NCI-H187 treated with DMSO at 0.1 percent for 48 hours (cell line): ENCODE results near the gene TMEM130.
"Not testable (repeated sequence)": the region's sequence is repeated elsewhere in the genome, so short reads cannot be mapped to it uniquely, and the experiment has no call there.

ENCODE experiments used
- DNase-seq: peaks from one replicate; lab custom pipeline; 2025; lab: John Stamatoyannopoulos, UW

TMEM130 gene

GRCh38 chr7:98877692-98878364 lies 8.0 kb upstream of the TMEM130 start:
- DNase-seq = no peak

- DNase-seq = no peak
Measured at GRCh38 chr7:98877146-98877545, 7.3 kb upstream of the TMEM130 start.

GRCh38 chr7:98875501-98875900 lies 5.7 kb upstream of the TMEM130 start:
- DNase-seq = no peak

GRCh38 chr7:98874942-98875341 lies 5.1 kb upstream of the TMEM130 start:
- DNase-seq = no peak

- not testable (repeated sequence) for DNase-seq
Measured at GRCh38 chr7:98873610-98874009, 3.8 kb upstream of the TMEM130 start.

- no peak for DNase-seq
Measured at GRCh38 chr7:98872328-98872924, 2.6 kb upstream of the TMEM130 start.

- no peak for DNase-seq
Measured at GRCh38 chr7:98870807-98871491, 1.1 kb upstream of the TMEM130 start.

- DNase-seq = no peak
Measured at GRCh38 chr7:98870121-98870651, 372 bp upstream of the TMEM130 start.

GRCh38 chr7:98869027-98869596 lies 702 bp downstream of the TMEM130 start:
- DNase-seq = no peak

GRCh38 chr7:98868450-98868849 lies 1.4 kb downstream of the TMEM130 start:
- no peak for DNase-seq

- DNase-seq = no peak
Measured at GRCh38 chr7:98866765-98867164, 3.0 kb downstream of the TMEM130 start.

GRCh38 chr7:98866351-98866750 lies 3.5 kb downstream of the TMEM130 start:
- DNase-seq = no peak

GRCh38 chr7:98864731-98865453 lies 4.9 kb downstream of the TMEM130 start:
- DNase-seq = no peak

- DNase-seq = no peak
Measured at GRCh38 chr7:98863601-98864000, 6.2 kb downstream of the TMEM130 start.

GRCh38 chr7:98862716-98863420 lies 6.9 kb downstream of the TMEM130 start:
- DNase-seq = no peak

- DNase-seq = no peak
Measured at GRCh38 chr7:98862203-98862602, 7.6 kb downstream of the TMEM130 start.

GRCh38 chr7:98860071-98860470 lies 9.7 kb downstream of the TMEM130 start:
- no peak for DNase-seq

GRCh38 chr7:98855610-98856422 lies 14.0 kb downstream of the TMEM130 start:
- DNase-seq = no peak

GRCh38 chr7:98852826-98853225 lies 17.0 kb downstream of the TMEM130 start:
- DNase-seq = no peak

GRCh38 chr7:98848918-98849317 lies 20.9 kb downstream of the TMEM130 start:
- no peak for DNase-seq

- DNase-seq = not testable (repeated sequence)
Measured at GRCh38 chr7:98842552-98842951, 27.3 kb downstream of the TMEM130 start.
